ENCODE data around the gene ZNF423. TPM values are rescaled to one million over a fixed set of nuclear protein-coding genes. Genes with fewer than 3 reads are reported as not detected.
A peak's percentile ranks its signal among the peaks of the same experiment; 100 is the strongest.

Gene ZNF423
- total and polyA plus RNA-seq, 4 donors, result 1.1 to 14.8 (median 3.3) TPM

DNA sequence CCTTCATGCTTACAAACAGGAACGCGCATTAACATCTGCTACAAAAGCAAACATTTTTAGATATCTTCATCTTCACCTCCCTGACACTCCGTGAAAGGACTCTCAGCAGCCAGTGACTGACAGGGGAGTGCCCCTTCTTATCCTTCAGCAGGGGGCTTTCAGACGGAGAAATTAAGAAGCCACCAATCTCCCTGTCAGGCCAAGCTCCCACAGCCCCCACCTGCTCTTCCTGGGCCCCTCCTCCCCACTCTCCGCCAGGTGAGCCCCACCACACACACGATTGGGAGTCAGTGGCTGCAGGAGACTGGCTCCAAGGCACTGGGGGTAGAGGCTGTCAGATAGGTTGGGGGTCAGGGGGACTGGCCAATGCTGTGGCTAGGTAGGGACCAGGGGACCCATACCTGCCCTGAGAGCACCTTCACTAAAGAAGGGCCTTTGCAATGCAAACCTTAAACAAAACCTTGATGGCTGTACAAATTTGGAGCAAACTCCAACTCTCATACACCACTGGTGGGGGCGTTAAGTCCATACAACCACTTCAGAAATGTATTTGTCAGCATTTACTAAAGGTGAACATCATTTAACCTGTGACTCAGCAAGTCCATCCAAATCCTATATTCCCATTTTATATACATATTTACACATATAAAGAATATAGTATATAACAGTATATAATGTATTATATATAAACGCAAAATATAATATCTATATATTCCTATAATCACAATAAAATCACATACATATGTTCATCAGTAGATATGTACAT is 232.2 kb downstream of the ZNF423 start:
- ATAC-seq (ENCODE audit: insufficient read depth, low FRiP score), result no peak

GRCh38 chr16:49622421-49623402 is 233.2 kb downstream of the ZNF423 start:
- peak in 1 of 3 donors; percentile 10 for DNase-seq
- 91 to 95% methylated on average over 17 of the region's 17 CpGs for WGBS, 2 donors
- no peaks in the 10 kb centered on the region for H3K9me3 ChIP-seq (ENCODE audit: control insufficient read depth in 4 of 4, insufficient read depth in 3 of 4, low read length in 3 of 4)
- ATAC-seq (ENCODE audit: insufficient read depth, low FRiP score), result no peak
- peaks cover 5 to 35% (median 14%) of the 10 kb centered on the region in 5 donors for H3K4me1 ChIP-seq (ENCODE audit: control insufficient read depth in 5 of 5, insufficient read depth in 5 of 5, low read length in 5 of 5)
- H3K27me3 ChIP-seq (ENCODE audit: control insufficient read depth in 3 of 3, insufficient read depth in 3 of 3, low read length in 2 of 3), result no peaks in the 10 kb centered on the region
- TF ChIP-seq, protein P1, sequence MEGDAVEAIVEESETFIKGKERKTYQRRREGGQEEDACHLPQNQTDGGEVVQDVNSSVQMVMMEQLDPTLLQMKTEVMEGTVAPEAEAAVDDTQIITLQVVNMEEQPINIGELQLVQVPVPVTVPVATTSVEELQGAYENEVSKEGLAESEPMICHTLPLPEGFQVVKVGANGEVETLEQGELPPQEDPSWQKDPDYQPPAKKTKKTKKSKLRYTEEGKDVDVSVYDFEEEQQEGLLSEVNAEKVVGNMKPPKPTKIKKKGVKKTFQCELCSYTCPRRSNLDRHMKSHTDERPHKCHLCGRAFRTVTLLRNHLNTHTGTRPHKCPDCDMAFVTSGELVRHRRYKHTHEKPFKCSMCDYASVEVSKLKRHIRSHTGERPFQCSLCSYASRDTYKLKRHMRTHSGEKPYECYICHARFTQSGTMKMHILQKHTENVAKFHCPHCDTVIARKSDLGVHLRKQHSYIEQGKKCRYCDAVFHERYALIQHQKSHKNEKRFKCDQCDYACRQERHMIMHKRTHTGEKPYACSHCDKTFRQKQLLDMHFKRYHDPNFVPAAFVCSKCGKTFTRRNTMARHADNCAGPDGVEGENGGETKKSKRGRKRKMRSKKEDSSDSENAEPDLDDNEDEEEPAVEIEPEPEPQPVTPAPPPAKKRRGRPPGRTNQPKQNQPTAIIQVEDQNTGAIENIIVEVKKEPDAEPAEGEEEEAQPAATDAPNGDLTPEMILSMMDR (IDR thresholded peaks at IDR 0.05; ENCODE audit: control extremely low read depth, extremely low read depth), result no peak
- H3K36me3 ChIP-seq (ENCODE audit: control insufficient read depth in 4 of 4, insufficient read depth in 4 of 4, low read length in 4 of 4), result peaks cover 0 to 6% (median 3%) of the 10 kb centered on the region in 4 donors
- H3K4me3 ChIP-seq, result no peak overlapping the region
- H3K27ac ChIP-seq (ENCODE audit: low read depth in 1 of 2, low read length in 1 of 2), result no peak overlapping the region
- no peak overlapping the region for H3K9ac ChIP-seq (ENCODE audit: insufficient read depth in 1 of 2, low read length in 2 of 2)

More for the DNA sequence above, 232.2 kb downstream of the ZNF423 start:
- Histone ChIP-seq H3K27me3 (ENCODE audit: control insufficient read depth in 3 of 3, insufficient read depth in 3 of 3, low read length in 2 of 3) (no peaks in the 10 kb centered on the region), H3K4me1 (ENCODE audit: control insufficient read depth in 5 of 5, insufficient read depth in 5 of 5, low read length in 5 of 5) (peaks cover 5 to 35% (median 14%) of the 10 kb centered on the region in 5 donors), H3K36me3 (ENCODE audit: control insufficient read depth in 4 of 4, insufficient read depth in 4 of 4, low read length in 4 of 4) (peaks cover 0 to 5% (median 2%) of the 10 kb centered on the region in 4 donors), H3K9ac (ENCODE audit: insufficient read depth in 1 of 2, low read length in 2 of 2) (no peak overlapping the region), H3K4me3 (no peak overlapping the region), H3K27ac (ENCODE audit: low read depth in 1 of 2, low read length in 1 of 2) (no peak overlapping the region), H3K9me3 (ENCODE audit: control insufficient read depth in 4 of 4, insufficient read depth in 3 of 4, low read length in 3 of 4) (peaks cover 0 to 4% (median 0%) of the 10 kb centered on the region in 4 donors)
- WGBS, 2 donors, result 85 to 87% methylated on average over 8 of the region's 8 CpGs
- peak in 1 of 3 donors; percentile 7 for DNase-seq
- TF ChIP-seq, protein P1 (IDR thresholded peaks at IDR 0.05; ENCODE audit: control extremely low read depth, extremely low read depth), result no peak

DNA sequence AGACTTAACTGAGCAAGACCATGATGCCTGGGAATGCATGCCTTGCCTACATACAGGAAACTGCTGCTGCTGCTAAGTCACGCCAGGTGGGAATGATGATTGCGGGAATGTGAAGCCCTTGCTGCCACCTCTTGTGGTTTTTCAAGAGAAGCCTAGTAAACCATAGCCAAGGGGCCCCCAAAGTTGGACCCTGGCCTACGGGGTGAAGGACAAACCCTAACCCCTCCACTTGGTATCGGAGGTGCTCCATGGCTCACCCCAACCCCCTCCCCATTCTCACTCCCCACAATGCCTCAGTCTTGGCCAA is 233.9 kb downstream of the ZNF423 start:
- no peak overlapping the region for H3K27ac ChIP-seq (ENCODE audit: low read depth in 1 of 2, low read length in 1 of 2)
- DNase-seq, result peak in 1 of 3 donors; percentile 5
- H3K9me3 ChIP-seq (ENCODE audit: control insufficient read depth in 4 of 4, insufficient read depth in 3 of 4, low read length in 3 of 4), result no peaks in the 10 kb centered on the region
- H3K4me1 ChIP-seq (ENCODE audit: control insufficient read depth in 5 of 5, insufficient read depth in 5 of 5, low read length in 5 of 5), result peaks cover 5 to 35% (median 14%) of the 10 kb centered on the region in 5 donors
- TF ChIP-seq, protein P1 (IDR thresholded peaks at IDR 0.05; ENCODE audit: control extremely low read depth, extremely low read depth), result no peak
- no peaks in the 10 kb centered on the region for H3K27me3 ChIP-seq (ENCODE audit: control insufficient read depth in 3 of 3, insufficient read depth in 3 of 3, low read length in 2 of 3)
- no peak overlapping the region for H3K4me3 ChIP-seq
- WGBS, 2 donors, result 70 to 91% methylated on average over 4 of the region's 4 CpGs
- ATAC-seq (ENCODE audit: insufficient read depth, low FRiP score), result no peak
- peaks cover 0 to 6% (median 3%) of the 10 kb centered on the region in 4 donors for H3K36me3 ChIP-seq (ENCODE audit: control insufficient read depth in 4 of 4, insufficient read depth in 4 of 4, low read length in 4 of 4)
- H3K9ac ChIP-seq (ENCODE audit: insufficient read depth in 1 of 2, low read length in 2 of 2), result no peak overlapping the region

Measured in lung (tissue), 12 donors.